NT2/D1 (cell line): ENCODE data around the gene SLC44A4.

Experiments
- SUZ12 ChIP-seq: IDR thresholded peaks from 2 replicates; pipeline ENCODE4 v1.6.1; 2011; ENCODE audit not compliant: insufficient read length, insufficient read depth; ENCODE audit errors: extremely low read depth
- YY1 ChIP-seq: IDR thresholded peaks from 2 replicates; pipeline ENCODE4 v1.6.1; 2011; ENCODE audit not compliant: insufficient read length, insufficient read depth

DNA sequence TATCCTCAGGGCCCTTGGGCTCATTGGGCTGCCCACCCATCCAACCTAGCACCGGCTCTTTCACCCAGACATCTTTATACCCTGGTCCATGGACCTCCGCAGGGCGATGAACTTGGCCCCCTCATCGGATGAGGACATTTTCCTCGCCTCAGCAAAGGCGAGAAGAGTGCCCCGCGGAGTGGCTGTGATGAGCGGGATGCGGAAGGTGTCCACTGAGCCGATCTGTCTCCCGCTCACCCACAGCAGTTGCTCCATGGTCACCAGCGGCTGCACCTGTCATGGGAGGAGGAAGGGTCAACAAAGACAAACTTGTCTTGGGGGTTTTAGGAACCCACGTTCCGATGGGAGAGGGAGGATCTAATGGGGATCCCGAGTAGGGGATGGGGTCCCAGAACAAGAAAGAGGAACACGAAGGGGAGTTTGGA, 16.9 kb downstream of the SLC44A4 start:
- TF ChIP-seq SUZ12: no peak
- no peak for TF ChIP-seq YY1
